GM18870 (cell line): Measurements from ENCODE around the gene CABP4.

ENCODE experiments used
- ATAC-seq: cut with Tn5 transposase; IDR thresholded peaks from one replicate; pipeline ENCODE4 v1.9.1; 2021; ENCODE audit warnings: moderate library complexity; ENCODE audit not compliant: unreplicated experiment

Gene CABP4

DNA sequence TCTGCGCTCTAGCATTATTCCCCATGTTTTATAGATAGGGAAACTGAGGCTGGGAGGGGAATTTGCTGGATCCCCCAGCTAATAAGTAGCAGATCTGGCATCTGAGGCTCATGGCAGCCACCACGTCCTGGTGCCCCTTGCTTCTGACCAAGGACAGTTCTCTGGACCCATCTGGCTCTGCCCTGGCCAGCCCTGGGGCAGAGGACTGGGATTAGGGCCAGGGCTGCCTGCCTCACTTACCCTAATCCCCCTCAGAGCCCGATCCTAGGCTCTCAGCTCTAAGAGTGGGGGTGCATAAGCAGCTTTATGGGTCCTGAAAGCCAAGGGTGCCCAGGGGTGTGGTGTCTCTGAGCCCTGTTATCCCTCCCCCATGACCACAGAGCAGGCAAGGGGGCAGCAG, at the start of gene CABP4:
TSS of gene CABP4 (plus strand) at position 301 of the 400 bp plus-strand sequence. CDS start at position 371, 70 bp downstream.
- ATAC-seq: no peak

DNA sequence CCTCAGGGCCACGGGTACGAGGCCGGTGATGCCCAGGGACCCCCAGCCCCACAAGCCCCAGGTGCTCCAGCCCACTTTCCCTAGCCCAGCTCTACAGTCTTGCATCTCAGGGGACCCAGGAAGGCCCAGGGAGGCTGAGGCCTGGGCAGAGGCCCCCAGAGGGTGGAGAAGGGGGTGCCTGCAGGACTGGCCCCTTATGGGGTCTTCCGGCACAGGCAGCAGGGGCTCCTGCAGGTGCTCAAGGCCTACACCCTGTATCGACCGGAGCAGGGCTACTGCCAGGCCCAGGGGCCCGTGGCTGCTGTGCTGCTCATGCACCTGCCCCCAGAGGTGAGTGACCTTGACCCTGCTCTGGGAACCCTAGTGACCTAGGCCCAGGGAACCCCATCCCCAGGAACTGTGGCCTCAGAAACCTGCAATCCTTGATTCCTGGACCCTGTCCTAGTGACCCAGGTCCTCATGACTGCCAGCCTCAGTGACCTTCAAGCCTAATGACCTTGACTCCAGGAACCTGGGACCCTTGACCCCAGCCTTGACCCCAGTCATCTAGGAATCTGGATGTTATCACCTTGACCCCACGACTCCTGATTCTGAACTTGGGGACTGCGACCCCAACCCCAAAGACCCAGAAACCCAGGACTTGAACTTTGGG, 49.3 kb upstream of the CABP4 start:
- ATAC-seq: no peak

DNA sequence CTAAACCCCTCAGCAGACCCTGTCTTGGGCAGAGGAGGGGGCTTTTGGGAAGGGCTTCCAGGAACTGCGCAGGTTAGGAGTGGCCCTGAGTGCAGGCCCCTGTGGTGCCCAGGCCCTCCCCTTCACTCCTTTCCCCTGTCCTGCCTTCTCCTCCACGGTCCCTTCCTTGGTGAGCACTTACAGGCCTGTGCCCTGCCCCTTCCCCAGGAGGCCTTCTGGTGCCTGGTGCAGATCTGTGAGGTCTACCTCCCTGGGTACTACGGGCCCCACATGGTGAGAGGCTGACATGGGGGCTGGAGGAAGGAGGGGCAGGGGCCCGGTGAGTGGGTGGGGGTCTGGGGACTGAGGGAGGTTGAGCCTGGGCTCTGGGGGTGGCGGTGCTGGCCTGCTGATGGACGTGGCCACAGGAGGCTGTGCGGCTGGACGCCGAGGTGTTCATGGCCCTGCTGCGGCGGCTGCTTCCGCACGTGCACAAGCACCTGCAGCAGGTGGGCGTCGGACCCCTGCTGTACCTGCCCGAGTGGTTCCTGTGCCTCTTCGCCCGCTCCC, 48.7 kb upstream of the CABP4 start:
- no peak for ATAC-seq

DNA sequence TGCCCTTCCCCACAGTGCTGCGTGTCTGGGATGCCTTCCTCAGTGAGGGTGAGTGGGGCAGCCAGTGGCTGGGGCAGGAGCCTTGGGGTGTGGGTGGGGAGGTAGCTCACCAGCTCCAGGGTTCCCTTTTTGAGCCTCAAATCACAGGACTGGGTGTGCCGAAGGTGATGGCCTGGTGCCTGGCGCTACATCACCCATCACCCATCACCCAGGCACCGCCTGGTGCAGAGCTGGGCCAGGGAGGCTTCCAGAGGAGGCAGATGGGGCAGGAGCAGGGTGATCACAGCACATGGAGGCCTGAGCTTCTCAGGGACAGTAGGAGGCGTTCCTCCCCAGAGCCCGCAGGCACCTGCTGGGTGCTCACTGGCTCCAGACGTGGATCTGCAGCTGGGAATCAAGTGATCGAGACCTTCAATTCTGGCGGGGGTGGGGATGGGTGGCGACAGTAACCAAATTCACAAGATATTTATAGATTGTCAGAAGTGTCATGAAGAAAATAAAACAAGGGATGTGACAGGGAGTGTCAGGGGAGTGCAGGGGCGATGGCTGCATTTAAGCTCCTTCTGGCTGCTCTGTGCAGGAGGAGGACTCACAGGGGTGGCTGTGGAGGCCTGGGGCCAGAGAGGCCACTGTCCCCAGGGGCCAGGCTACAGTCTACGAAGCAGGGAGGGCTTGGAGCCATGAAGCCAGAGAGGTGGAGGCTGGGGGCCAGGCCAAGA, 48.0 kb upstream of the CABP4 start:
- no peak for ATAC-seq

DNA sequence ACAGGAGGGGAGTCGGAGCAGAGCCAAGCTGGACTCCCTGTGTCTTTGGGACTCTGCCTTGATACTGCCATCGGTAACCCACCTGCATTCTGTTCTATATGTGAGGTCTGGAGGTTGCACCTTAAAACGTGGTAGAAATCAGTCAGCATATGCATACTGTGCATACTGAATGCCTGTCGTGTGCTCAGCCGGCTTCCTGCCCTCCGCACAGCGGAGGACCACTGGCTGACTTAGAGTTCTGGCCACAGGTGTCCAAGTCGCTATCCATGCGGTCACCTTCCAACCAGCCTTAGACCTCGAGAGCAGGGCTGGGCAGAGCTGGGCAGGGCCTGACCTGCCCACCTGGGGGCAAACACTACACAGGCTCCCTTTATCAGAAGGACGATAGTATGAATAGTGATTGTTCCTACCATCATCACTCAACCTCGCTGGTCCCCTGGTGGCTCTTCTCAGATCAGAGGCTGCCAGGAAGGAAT, 47.4 kb upstream of the CABP4 start:
- ATAC-seq: no peak

DNA sequence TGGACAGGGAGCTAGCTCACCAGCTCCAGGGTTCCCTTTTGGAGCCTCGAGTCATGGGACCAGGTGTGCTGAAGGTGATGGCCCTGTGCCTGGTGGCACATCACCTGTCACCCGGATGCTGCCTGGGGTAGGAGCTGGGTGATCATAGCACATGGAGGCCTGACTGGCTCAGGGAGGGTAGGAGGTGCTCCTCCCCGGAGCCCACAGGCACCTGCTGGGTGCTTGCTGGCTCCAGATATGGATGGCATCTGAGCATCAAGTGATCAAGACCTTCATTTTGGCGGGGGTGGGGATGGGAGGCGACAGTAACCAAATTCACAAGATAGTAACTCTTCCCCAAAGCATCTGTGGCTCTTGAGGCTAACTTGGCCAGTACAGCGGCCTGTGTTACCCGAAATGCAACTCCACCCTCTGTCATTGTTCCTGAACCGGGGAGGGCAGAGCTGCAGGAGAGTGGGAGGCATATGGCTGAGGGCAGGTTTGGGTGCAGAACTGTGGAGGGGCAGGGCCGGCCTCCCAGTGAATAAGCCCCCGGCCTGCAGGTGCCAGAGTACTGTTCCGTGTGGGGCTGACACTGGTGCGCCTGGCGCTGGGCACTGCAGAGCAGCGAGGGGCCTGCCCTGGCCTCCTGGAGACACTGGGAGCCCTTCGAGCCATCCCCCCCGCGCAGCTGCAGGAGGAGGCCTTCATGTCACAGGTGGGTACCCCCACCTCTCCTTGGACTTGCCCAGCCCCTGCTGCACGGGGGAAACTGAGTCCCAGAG, 46.5 kb upstream of the CABP4 start:
- no peak for ATAC-seq

DNA sequence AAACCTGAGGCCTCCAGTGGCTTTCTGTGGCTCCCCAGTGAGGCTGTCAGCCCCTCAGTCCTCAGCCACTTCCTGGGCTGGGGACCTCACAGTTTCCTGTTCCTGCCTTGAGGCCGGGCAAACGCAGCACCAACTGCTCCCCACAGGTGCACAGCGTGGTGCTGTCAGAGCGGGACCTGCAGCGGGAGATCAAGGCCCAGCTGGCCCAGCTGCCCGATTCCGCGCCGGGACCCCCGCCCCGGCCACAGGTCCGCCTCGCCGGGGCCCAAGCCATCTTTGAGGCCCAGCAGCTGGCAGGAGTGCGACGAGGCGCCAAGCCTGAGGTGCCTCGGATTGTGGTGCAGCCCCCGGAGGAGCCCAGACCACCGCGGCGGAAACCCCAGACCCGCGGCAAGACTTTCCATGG, 45.9 kb upstream of the CABP4 start:
- no peak for ATAC-seq

DNA sequence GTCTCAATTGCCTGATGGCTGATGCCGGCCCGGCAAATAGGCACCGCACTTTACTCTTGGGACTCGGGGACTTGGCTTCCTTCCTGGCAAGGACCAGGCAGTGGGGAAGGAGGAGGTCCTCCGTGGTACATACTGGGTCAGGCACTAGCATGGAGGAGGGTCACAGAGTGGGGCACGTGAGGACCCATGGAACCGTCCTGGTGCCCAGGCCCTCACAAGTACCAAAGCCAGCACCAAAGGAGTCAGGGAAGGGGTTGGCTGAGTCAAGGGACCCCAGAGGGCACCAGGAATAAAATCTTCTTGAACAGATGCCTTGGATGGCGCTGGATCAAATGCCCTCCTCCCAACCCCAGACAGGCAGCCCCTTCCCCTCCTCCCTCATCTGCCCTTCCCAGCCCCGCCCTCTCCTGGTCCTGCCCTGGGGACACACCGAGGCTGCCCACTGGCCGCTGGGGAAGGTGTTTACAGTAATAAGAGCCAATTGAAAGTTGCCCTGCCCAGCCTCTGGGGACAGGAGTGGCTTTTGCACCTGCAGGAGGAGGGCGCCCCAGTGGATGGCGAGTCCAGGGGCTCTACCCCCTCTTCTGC, 45.3 kb upstream of the CABP4 start:
- no peak for ATAC-seq

DNA sequence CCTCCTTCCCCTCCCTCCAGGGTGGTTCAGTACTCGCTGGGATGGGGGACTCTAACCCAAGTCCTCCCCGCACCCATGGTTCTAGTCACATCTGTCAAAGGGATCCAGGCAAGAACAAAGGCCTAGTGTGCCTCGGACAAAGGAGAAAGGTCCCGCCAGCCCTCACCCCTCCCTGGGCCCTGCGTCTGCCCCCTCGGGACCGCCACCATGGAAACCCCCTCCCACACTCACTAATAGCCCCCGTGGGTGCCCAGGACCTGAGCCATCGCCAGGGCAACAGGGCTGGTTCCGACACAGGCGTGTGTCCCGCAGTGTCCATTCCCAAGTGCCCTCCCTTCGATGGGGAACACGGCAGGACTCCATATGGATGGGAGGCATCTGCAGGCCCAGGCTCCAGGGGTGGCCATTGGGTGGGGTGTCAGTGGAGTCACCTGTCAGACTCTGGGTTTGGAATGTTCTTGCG, 44.8 kb upstream of the CABP4 start:
- ATAC-seq: no peak

DNA sequence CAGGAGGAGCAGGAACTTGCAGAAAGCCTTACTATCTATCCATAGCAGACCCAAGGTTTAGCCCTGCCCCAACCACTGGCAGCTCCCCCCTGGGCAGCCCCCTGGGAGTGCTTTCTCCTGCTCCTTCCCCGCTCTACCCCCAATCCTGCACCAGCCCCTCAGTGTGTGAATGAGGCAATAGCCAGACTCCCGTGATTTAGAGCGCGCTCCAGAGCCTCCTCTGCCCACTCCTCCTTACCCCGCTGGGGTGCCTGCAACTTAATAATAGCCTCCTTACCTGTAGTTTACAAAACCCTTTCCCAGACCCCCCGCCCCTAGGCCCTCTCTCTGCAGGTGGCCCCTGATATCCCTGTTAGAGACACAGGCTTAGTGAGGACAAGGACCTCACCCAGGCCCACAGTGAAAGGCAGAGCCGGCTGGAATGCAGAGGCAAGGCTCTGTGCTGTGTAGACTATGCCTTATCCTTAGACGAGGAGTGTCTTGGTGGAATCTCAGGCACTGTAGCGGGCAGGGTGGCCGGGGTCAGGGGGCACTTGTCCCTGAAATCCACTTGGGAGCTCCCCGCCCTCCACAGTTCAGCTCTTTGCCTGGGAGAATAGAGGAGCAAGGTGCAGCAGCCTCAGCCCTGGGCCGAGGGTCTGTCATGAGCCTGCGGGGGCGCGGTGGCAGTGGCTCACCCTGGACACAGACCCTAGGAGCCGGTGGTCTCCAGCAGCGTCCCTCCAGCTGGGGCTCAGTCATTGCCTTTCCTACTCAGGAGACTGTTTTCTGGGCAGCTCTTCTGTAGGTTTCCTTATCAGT, 44.0 kb upstream of the CABP4 start:
- ATAC-seq: no peak

DNA sequence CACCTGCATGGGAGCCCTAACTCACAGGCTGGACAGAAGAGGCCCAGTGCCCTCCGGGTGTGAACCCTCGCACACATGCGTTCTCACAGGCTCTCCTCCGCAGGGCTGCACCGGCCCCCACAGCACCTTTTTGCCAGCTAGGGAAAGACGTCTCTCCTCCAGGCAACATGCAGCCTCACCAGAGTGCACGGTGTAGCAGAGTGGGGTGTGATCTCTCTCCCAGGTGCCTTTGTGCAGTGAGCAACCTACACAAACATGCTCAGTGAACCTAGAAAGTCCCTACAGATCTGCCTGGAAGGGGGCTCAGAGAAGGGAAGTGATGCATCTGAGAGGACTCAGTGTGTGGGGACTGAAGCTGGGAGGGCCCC, 43.4 kb upstream of the CABP4 start:
- ATAC-seq: no peak

DNA sequence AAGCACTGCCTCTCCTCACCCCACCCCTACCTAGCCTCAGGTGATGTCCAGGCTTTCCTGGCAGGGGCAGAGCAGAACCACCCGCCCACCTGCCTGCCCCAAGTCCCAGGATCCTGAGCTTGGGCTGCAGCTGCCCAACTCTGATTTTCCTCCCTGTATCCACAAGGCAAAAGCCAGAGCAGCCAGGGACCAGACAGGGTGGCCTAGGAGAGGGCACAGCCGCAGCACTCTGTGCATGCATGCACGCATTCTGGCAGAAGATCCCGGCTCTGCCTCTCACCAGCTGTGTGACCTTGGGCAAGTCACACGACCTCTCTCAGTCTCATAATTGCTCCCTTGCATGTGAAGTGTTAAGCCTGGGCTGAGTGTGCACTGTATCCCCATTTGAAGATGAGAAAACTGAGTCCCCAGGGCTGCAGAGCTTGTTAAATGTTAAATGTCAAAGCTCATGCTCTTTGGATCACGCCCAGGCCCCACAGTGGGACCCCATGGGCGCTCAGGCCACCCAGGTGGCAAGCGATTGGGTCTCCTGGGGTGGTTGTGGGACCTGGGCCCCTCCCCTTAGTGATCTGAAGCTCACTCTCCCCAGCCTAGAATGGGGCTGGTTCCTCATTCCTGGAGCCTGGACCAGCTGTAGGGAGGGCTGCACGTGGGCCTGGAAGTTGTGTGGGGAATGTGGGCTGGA, 42.5 kb upstream of the CABP4 start:
- ATAC-seq: no peak

DNA sequence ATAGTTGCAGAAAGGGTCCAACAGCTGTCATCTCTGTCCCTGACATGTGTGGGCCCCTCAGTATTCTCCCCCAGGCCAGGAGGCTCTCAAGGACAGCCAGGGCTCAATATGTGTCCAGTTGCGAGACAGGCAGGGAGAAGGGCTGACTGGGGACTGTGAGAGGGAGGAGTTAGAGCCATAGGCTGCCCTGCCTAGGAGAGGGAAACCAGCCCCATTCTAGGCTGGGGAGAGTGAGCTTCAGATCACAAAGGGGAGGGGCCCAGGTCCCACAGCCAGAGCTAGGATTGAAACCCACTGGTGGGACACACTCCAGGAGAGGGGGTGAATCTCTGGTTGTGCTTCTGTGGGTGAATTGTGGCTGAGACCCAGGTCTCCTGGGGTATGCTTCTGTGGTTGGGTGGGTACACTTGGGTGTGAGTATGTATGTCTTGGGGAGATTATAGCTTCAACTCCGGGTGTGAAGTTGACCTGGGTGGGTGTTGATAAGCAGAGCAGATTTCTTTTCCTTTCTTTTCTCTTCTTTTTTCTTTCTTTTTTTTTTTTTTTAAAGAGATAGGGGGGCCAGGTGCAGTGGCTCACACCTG, 41.8 kb upstream of the CABP4 start:
- ATAC-seq: no peak

DNA sequence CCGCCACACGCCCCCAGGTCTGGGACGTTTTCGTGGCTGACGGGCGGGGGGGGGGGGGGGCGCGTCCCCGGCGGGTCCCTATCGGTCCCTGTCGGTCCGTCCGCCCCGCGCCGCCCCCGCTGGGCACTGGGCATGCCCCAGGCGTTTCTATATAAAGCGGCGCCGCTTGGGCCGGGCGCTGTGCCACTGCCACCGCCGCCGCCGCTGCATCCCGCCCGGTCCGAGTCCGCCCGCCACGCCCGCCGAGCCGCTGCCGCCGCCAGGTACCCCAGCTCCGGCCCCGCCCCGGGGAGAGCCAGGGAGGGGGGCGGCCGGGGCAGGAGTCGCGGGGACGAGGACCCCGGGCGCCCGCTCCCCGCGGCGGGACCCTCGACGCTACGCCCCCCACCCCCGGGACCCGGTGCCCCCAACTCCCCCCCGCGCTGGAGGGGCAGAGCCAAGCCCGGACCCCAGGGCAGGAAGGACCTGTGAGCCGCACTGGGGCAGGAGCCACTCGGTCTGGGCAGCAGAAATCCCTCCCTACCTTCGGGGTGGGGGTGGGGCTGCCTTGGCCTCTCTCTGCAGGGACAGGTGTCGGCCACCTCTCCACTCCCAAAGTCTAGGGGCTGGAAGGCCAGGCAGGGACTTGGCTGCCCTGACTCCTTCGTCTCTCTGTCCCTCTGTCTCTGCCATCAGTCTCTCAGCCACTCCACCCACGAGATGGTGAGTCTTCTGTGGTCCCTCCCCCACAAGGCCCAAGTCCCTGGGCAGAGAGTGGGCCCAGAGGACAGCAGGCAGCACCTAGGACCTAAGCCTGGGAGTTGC, 39.5 kb upstream of the CABP4 start, which contains the start of gene CARNS1:
TSS of gene CARNS1 (plus strand) at position 178 of the 804 bp plus-strand sequence. CDS start at position 700, 522 bp downstream.
- ATAC-seq: no peak

DNA sequence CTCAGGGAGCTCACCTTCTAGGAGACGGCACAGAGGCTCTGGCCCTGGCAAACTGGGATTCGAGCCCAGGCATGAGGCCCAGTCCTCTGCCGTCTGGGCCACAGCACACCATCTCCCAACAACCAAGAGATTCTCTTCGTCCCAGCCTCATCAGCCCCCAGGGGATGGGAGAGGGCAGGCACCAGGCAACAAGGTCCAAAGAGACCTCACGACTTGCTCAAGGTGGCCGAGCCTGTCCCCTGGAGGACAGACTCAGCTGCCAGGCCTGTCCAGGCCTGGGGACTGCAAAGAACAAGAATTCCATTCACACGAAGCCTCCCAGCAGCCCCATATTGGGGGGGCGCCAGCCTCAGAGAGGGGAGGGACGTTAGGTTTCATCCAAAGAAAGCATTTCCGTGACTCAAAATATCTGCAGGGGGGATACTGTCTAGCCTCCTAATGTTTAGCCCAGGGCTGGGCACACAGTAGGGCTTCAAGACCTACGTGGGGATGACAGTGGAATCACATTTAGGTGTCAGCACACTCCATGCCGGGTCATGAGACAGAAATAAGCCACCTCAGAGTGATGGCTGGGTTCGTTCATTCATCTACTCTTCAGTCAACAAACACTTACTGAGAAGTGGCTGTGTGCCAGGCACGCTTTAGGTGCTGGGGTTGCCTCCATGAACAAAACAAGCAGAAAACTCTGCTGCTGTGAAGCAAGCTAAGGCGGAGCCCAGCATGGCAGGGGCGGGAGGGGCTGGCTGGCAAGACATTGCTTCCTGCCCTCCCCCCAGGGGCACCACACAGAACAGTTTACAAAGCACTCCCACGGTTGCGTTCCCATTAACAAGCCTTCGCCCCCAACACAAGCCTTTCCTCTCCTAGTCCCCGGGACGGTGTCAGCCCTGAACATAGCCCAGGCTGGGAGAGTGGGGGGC, 38.5 kb upstream of the CABP4 start:
- ATAC-seq: no peak

DNA sequence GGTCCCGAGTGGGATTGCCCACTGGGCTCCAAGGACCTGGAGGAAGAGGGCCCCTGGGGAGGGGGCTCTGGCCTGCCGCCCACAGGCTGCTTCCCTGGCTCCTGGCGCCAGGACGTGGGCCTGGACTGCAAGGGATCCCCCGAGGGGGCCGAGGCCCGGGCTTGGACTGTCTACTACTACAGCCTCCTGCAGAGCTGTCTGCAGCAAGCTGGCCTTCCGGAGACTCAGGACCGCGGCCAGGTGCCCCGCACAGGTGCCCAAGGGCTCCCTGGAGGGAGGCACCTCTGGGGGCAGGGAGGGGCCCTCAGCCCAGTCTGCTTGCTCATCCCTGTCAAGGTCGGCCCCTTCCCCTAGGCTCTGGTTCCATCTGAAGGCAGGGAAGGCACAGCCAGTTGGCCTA, 37.7 kb upstream of the CABP4 start:
- no peak for ATAC-seq
